ENCODE data around the gene GGTLC3. TPM values are rescaled to one million over a fixed set of nuclear protein-coding genes. Genes with fewer than 3 reads are reported as not detected.
"Not testable (repeated sequence)": the region's sequence is repeated elsewhere in the genome, so short reads cannot be mapped to it uniquely, and the experiment has no call there.

The GGTLC3 gene
- 13.1 TPM for total RNA-seq
- long read RNA-seq, partial matches to known transcripts = 7 of 12 reads
- long read RNA-seq, other reads (novel, unspliced or antisense) = 2 of 12 reads

- H3K9me3 ChIP-seq; ATAC-seq; intact Hi-C loops (cut with DNase I); H3K27ac ChIP-seq; H3K27me3 ChIP-seq; H3K4me1 ChIP-seq; H3K4me3 ChIP-seq; DNase-seq; H3K36me3 ChIP-seq: not testable (repeated sequence)
Observed at GRCh38 chr22:18518061-18518460, at the start of gene GGTLC3. Gene GGTLC3 (minus strand): TSS chr22:18518161. CDS start chr22:18517897, 264 bp downstream.

DNA sequence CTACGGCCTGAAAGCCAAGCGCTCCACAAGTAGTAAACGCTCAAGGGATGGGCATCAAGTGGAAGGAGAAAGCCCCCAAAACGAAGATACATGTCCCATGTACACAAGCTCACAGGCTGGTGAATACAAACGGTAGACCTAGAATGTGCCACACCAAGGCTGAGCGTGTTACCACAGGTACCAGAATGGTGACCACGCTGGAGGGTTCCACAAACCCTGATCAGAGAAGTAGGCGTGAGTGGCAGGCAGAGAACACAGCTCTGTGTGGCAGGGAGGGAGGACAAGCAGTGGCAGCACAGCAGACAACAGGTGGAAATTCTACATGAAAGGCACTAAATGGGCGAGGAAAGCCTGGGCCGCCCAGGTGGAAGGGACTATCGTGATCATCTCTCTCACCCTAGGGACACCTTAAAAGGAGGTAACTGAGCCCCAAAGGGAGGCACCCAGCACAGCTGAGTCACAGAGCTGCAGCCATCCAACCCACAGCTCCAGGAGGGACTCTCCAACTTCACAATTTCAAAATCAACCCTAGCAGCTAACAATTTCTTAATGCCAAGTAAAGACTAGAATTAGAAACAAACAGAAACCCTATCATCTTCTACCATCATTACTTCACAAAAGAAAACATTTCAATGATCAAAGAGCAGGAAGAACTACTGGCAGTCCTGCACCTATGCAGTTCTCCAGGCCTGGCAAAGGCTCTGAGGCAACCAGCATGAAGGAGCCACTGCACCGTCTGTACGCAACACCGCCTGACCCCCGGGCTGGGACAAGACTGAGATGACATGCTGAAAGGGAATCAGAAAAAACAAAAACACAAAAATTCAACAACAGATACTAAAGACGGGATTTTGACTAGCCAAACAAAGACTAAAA, 42.4 kb upstream of the GGTLC3 start:
- ATAC-seq; H3K36me3 ChIP-seq; H3K9me3 ChIP-seq; H3K4me1 ChIP-seq; H3K4me3 ChIP-seq; intact Hi-C loops (cut with DNase I); H3K27me3 ChIP-seq; H3K27ac ChIP-seq; DNase-seq: not testable (repeated sequence)

DNA sequence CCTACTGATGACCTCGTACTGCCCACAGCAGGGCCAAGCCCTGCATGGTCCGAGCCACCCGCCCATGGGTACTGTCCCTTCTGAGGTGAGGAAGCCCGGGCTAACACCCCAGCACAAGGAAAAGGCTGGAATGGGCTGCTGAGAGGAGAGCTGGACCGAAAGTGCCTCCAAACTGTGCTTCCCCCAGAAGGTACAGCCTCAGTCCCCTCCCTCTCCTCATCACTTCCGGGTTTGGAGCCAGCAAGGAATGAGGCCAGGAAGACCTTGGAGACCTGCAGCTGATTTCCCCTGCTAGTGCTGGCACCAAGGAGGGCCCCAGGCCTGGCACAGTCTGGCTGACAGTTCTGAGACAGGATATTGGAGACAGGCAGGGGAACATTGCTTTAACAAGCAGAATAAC, 41.0 kb upstream of the GGTLC3 start:
- DNase-seq = not testable (repeated sequence)

DNA sequence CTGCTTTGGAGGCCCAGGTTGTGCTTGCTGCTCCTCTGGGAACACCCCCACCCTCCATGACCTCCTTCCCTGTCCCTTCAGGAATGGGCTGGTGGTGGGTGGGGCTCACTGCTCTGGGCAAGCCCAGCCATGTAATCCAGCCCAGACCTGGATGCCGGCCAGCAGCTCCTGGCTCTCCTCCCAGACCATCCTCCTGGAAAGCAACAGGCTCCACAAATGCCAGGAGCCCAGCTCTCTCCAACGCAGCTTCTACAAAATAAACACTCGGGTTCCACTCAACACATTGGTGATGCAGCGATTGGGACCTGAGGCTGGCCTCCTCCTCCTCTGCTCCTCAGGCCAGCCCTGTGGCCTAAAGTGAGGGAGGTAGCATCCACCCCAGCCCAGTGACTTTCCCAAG, 40.6 kb upstream of the GGTLC3 start:
- H3K27me3 ChIP-seq; H3K9me3 ChIP-seq; H3K27ac ChIP-seq; intact Hi-C loops (cut with DNase I); H3K4me3 ChIP-seq; DNase-seq; H3K4me1 ChIP-seq; H3K36me3 ChIP-seq: not testable (repeated sequence)
- peak; percentile 83 for ATAC-seq

More for the DNA sequence above, 41.0 kb upstream of the GGTLC3 start:
- H3K36me3 ChIP-seq; H3K4me3 ChIP-seq; H3K9me3 ChIP-seq; H3K4me1 ChIP-seq; H3K27ac ChIP-seq; ATAC-seq; intact Hi-C loops (cut with DNase I); H3K27me3 ChIP-seq: not testable (repeated sequence)

- H3K36me3 ChIP-seq; H3K27ac ChIP-seq; H3K4me1 ChIP-seq; H3K27me3 ChIP-seq; H3K4me3 ChIP-seq; H3K9me3 ChIP-seq; intact Hi-C loops (cut with DNase I): not testable (repeated sequence)
- ATAC-seq = peak; percentile 62
- DNase-seq = peak; percentile 78
Observed at GRCh38 chr22:18554280-18555256, 36.6 kb upstream of the GGTLC3 start.

DNA sequence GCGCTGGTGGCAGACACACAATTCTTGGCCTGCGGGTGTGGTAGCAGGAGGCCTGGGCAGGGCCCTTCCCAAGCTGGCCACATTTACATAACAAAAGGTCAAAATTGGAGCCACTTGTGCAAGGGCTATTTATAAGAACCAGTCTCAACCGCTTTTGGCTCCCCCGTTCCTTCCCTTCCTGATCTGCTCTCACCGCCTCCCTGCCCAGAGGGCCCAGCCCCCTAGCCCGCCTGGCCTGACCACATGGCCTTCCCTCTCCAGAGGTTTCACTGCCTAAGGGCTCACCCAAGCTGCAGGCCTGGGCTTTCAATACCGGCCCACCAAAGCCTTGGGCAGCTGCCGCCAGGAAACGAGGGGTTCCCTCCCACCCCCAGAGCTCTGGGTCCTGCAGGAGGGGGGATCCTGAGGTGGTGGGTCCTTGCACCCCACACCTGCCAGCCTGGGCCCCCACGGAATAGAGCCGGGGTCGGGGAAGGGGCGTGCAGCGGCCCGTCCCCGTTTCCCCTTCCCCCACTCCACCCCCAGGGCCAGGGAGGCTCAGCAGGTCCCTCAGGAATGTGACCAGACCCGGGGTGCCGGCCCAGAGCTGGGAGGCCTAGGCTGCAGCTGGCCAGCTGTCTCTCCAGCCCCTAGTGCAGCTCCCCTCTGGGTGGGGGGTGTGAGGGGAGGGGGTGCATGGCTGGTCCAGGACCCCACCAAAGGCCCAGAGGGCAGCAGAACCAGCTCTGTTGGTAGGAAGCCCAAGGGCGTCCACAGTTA, 35.1 kb upstream of the GGTLC3 start:
- H3K9me3 ChIP-seq; H3K36me3 ChIP-seq; H3K4me3 ChIP-seq; H3K27me3 ChIP-seq; intact Hi-C loops (cut with DNase I); DNase-seq; H3K27ac ChIP-seq; H3K4me1 ChIP-seq: not testable (repeated sequence)
- peak; percentile 79 for ATAC-seq

- intact Hi-C loops (cut with DNase I); ATAC-seq; H3K27me3 ChIP-seq; DNase-seq; H3K27ac ChIP-seq; H3K9me3 ChIP-seq; H3K36me3 ChIP-seq; H3K4me1 ChIP-seq; H3K4me3 ChIP-seq: not testable (repeated sequence)
Observed at GRCh38 chr22:18551046-18551445, 33.1 kb upstream of the GGTLC3 start.

DNA sequence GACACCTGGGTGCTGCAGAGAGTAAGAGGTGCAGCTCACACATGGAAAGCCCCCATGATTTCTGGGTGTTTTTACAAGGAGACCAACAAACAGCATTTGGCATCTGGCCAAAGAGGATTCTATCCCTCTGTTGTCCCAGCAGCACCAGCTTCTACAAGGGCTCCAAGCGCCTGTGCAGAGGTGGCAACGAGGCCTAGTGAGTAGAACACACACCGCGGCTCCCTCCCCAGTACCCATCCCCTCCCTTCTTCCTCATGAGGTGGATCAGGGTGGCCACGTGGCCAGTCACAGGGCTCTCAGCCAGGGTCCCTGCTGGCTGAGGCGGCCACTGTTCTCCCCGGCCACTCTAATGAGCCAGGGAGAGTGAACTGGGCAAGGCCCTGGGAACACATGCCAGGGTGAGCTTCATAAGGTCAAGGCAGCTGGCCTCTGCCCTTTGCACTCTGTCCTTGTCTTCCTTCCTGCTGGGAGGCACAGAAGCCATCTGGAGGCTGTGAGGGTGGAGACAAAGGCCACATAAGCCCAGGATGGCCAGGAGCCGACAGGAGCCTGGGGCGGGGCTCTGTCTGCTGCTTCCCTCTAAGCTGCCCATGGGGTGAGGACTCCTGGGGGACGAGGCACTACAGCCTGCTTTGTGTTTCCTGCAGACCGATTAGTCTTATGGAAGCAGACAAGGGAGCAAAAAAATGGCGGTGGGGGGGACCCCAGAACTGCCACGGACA, 31.7 kb upstream of the GGTLC3 start:
- intact Hi-C loops (cut with DNase I); H3K4me3 ChIP-seq; H3K4me1 ChIP-seq; H3K27me3 ChIP-seq; H3K9me3 ChIP-seq; H3K36me3 ChIP-seq; DNase-seq; H3K27ac ChIP-seq: not testable (repeated sequence)
- ATAC-seq = peak; percentile 6

DNA sequence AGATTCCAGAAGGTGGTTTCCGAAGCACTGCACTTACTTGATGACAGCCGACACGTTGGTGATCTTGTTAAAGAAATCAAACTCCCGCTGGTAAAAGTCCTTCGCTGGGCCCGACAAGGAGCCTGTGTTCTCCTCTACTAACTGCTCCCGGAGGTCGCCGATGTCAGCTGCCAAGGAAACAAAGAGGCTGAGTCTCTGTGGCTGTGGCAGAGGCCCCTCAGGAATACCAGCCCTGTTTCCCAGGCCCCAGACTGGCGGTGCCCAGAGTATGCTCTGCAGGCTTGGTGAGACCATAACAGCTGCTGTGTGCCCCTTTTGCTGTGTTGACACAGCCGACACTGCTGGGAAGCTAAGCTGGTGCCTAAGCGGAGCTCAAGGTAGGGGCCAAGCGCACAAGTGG, 26.7 kb upstream of the GGTLC3 start:
- DNase-seq; H3K27ac ChIP-seq; H3K27me3 ChIP-seq; H3K4me1 ChIP-seq; H3K9me3 ChIP-seq; H3K36me3 ChIP-seq; ATAC-seq; intact Hi-C loops (cut with DNase I); H3K4me3 ChIP-seq: not testable (repeated sequence)

- intact Hi-C loops (cut with DNase I); ATAC-seq: not testable (repeated sequence)
Observed at GRCh38 chr22:18543400-18543799, 25.4 kb upstream of the GGTLC3 start.

DNA sequence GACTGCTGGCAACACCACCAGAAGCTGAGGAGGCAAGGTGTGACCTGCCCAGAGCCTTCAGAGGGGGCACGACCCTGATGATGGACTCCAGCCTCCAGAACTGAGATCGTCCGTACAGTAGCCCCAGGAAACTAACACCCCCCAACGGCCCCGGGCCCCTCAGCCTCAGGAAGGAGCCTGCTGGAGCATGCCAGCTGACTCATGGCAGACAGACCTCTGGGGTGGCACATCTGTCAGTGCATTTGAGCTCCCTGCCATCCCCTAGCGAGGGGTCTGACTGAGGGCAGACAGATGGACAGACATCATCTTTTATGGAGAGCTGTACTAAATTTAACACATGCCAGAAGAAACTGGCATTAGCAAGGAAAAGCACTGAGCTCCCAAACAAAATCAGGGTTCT, 22.0 kb upstream of the GGTLC3 start:
- H3K4me1 ChIP-seq; H3K36me3 ChIP-seq; H3K27me3 ChIP-seq; DNase-seq; H3K4me3 ChIP-seq; ATAC-seq; H3K9me3 ChIP-seq; intact Hi-C loops (cut with DNase I); H3K27ac ChIP-seq: not testable (repeated sequence)

More at GRCh38 chr22:18543400-18543799, 25.4 kb upstream of the GGTLC3 start:
- not testable (repeated sequence) for H3K27ac ChIP-seq, H3K4me1 ChIP-seq, H3K9me3 ChIP-seq, DNase-seq, H3K27me3 ChIP-seq, H3K36me3 ChIP-seq, H3K4me3 ChIP-seq

GRCh38 chr22:18534315-18534714, 16.4 kb upstream of the GGTLC3 start:
- H3K27ac ChIP-seq; intact Hi-C loops (cut with DNase I); H3K4me1 ChIP-seq; H3K9me3 ChIP-seq; DNase-seq; H3K36me3 ChIP-seq; H3K4me3 ChIP-seq; H3K27me3 ChIP-seq; ATAC-seq: not testable (repeated sequence)

GRCh38 chr22:18533633-18534032, 15.7 kb upstream of the GGTLC3 start:
- H3K27me3 ChIP-seq; ATAC-seq; H3K27ac ChIP-seq; intact Hi-C loops (cut with DNase I); H3K4me1 ChIP-seq; DNase-seq; H3K9me3 ChIP-seq; H3K36me3 ChIP-seq; H3K4me3 ChIP-seq: not testable (repeated sequence)

Measured in upper lobe of right lung (tissue), 1 donor.